GM18502 (cell line): Measurements from ENCODE around the gene SMIM41.
"Not testable (repeated sequence)": the region's sequence is repeated elsewhere in the genome, so short reads cannot be mapped to it uniquely, and the experiment has no call there.

ENCODE experiments used
- ATAC-seq: cut with Tn5 transposase; IDR thresholded peaks from one replicate; pipeline ENCODE4 v1.9.1; 2021; ENCODE audit warnings: mild to moderate bottlenecking; ENCODE audit not compliant: unreplicated experiment, poor library complexity

The SMIM41 gene

GRCh38 chr12:52082988-52083637, 3.6 kb downstream of the SMIM41 start:
- ATAC-seq: no peak

- ATAC-seq: no peak
These were observed 4.1 kb downstream of the SMIM41 start for GRCh38 chr12:52083638-52083996.

- no peak for ATAC-seq
These were observed 5.2 kb downstream of the SMIM41 start for GRCh38 chr12:52084491-52085231.

GRCh38 chr12:52085682-52086180, 6.2 kb downstream of the SMIM41 start:
- no peak for ATAC-seq

- no peak for ATAC-seq
These were observed 6.9 kb downstream of the SMIM41 start for GRCh38 chr12:52086366-52086765.

- ATAC-seq: no peak
These were observed 7.7 kb downstream of the SMIM41 start for GRCh38 chr12:52086944-52087835.

GRCh38 chr12:52087961-52088820, 8.7 kb downstream of the SMIM41 start:
- ATAC-seq: no peak

- ATAC-seq: no peak
These were observed 10.0 kb downstream of the SMIM41 start for GRCh38 chr12:52089491-52089890.

- ATAC-seq: no peak
These were observed 10.8 kb downstream of the SMIM41 start for GRCh38 chr12:52090291-52090690.

GRCh38 chr12:52091061-52091460, 11.6 kb downstream of the SMIM41 start:
- no peak for ATAC-seq

GRCh38 chr12:52091869-52092268, 12.4 kb downstream of the SMIM41 start:
- no peak for ATAC-seq

GRCh38 chr12:52093346-52093745, 13.8 kb downstream of the SMIM41 start:
- ATAC-seq: no peak

- ATAC-seq: no peak
These were observed 17.0 kb downstream of the SMIM41 start for GRCh38 chr12:52096332-52097044.

- ATAC-seq: no peak
These were observed 17.7 kb downstream of the SMIM41 start for GRCh38 chr12:52097045-52097666.

- ATAC-seq: not testable (repeated sequence)
These were observed 25.1 kb downstream of the SMIM41 start for GRCh38 chr12:52104431-52105089.

GRCh38 chr12:52116222-52117125, 37.0 kb downstream of the SMIM41 start:
- not testable (repeated sequence) for ATAC-seq

GRCh38 chr12:52117806-52118475, 38.4 kb downstream of the SMIM41 start:
- peak; percentile 31 for ATAC-seq
